GM06990 (cell line): Measurements from ENCODE around the gene CTRB2.

Experiments
- DNase-seq: peaks from one replicate; pipeline ENCODE4 v3.0.0-alpha.2; 2011; ENCODE audit not compliant: insufficient read length; ENCODE audit errors: extremely low read depth
- H3K27me3 ChIP-seq: replicated peaks from 2 replicates; pipeline ENCODE4 v1.6.0; 2011; ENCODE audit warnings: low read length; ENCODE audit not compliant: control insufficient read depth, insufficient read depth
- H3K36me3 ChIP-seq: 2 replicates; pipeline ENCODE4 v1.5.1; 2011; ENCODE audit warnings: low read length; ENCODE audit not compliant: control insufficient read depth, insufficient read depth
- H3K4me3 ChIP-seq: replicated peaks from 2 replicates; pipeline ENCODE4 v1.5.1; 2011; ENCODE audit warnings: low read depth, mild to moderate bottlenecking, control low read depth, low read length
- CTCF ChIP-seq: IDR thresholded peaks from 2 replicates; pipeline ENCODE4 v1.5.1; 2011; ENCODE audit warnings: low read length, control low read depth, mild to moderate bottlenecking, inconsistent platforms; ENCODE audit not compliant: insufficient read depth, poor library complexity, severe bottlenecking

Gene CTRB2

GRCh38 chr16:75197522-75198134, 9.3 kb downstream of the CTRB2 start:
- Histone ChIP-seq H3K4me3 (no peak overlapping the region), H3K36me3 (no peaks in the 10 kb centered on the region), H3K27me3 (no peaks in the 10 kb centered on the region; the same call in 1 of the 2 replicates)
- no peak for TF ChIP-seq CTCF
- no peak for DNase-seq

- TF ChIP-seq CTCF: no peak
- no peaks in the 10 kb centered on the region; the same call in 1 of the 2 replicates for H3K27me3 ChIP-seq
- no peak for DNase-seq
- H3K4me3 ChIP-seq: no peak overlapping the region
- H3K36me3 ChIP-seq: no peaks in the 10 kb centered on the region
Measured at GRCh38 chr16:75196836-75197235, 10.1 kb downstream of the CTRB2 start.

- no peak for TF ChIP-seq CTCF
- H3K36me3 ChIP-seq: no peaks in the 10 kb centered on the region
- DNase-seq: no peak
- H3K27me3 ChIP-seq: no peaks in the 10 kb centered on the region; the same call in 1 of the 2 replicates
- no peak overlapping the region for H3K4me3 ChIP-seq
Measured at GRCh38 chr16:75195811-75196790, 10.9 kb downstream of the CTRB2 start.

GRCh38 chr16:75193730-75194444, 13.1 kb downstream of the CTRB2 start:
- Histone ChIP-seq H3K4me3 (no peak overlapping the region), H3K36me3 (no peaks in the 10 kb centered on the region)
- DNase-seq: no peak

More at GRCh38 chr16:75193730-75194444, 13.1 kb downstream of the CTRB2 start:
- H3K27me3 ChIP-seq: no peaks in the 10 kb centered on the region; the same call in none of the 2 replicates
- TF ChIP-seq CTCF: no peak
